Measurements from ENCODE around the gene SRL.

The SRL gene

GRCh38 chr16:4200000-4200780 is 41.7 kb downstream of the SRL start:
- peak in 1 of 2 experiments; percentile 50 for DNase-seq

- DNase-seq: no peak
Measured at GRCh38 chr16:4198816-4199215, 43.1 kb downstream of the SRL start.

- no peak for DNase-seq
Measured at GRCh38 chr16:4194661-4195060, 47.2 kb downstream of the SRL start.

GRCh38 chr16:4193920-4194319 is 48.0 kb downstream of the SRL start:
- no peak for DNase-seq

GRCh38 chr16:4192206-4192605 is 49.7 kb downstream of the SRL start:
- no peak for DNase-seq

GRCh38 chr16:4190712-4191333 is 51.1 kb downstream of the SRL start:
- no peak for DNase-seq

GRCh38 chr16:4190086-4190485 is 51.8 kb downstream of the SRL start:
- DNase-seq: no peak

GRCh38 chr16:4184038-4184702 is 57.7 kb downstream of the SRL start:
- DNase-seq: peak in 1 of 2 experiments; percentile 57

GRCh38 chr16:4183237-4184037 is 58.4 kb downstream of the SRL start:
- peak; percentile 69 to 91 for DNase-seq

- DNase-seq: no peak
Measured at GRCh38 chr16:4182581-4183236, 59.2 kb downstream of the SRL start.

GRCh38 chr16:4180511-4180910 is 61.4 kb downstream of the SRL start:
- DNase-seq: no peak

- no peak for DNase-seq
Measured at GRCh38 chr16:4179763-4180260, 62.1 kb downstream of the SRL start.

GRCh38 chr16:4179020-4179419 is 62.9 kb downstream of the SRL start:
- DNase-seq: no peak

- DNase-seq: no peak
Measured at GRCh38 chr16:4178468-4179010, 63.3 kb downstream of the SRL start.

GRCh38 chr16:4176906-4177417 is 64.9 kb downstream of the SRL start:
- DNase-seq: peak in 1 of 2 experiments; percentile 15

- DNase-seq: no peak
Measured at GRCh38 chr16:4175849-4176248, 66.0 kb downstream of the SRL start.

- DNase-seq: no peak
Measured at GRCh38 chr16:4172070-4172469, 69.8 kb downstream of the SRL start.

GRCh38 chr16:4169415-4169814 is 72.5 kb downstream of the SRL start:
- DNase-seq: no peak

- DNase-seq: no peak
Measured at GRCh38 chr16:4166821-4167220, 75.1 kb downstream of the SRL start.

GRCh38 chr16:4160658-4161430 is 81.0 kb downstream of the SRL start:
- DNase-seq: no peak

GRCh38 chr16:4159726-4160125 is 82.2 kb downstream of the SRL start:
- DNase-seq: no peak
